ENCODE measurements around the gene STOML2. TPM values are rescaled to one million over a fixed set of nuclear protein-coding genes. Genes with fewer than 3 reads are reported as not detected.

STOML2 gene
- total and polyA plus RNA-seq, 4 donors: 50.3 to 116 (median 80.7) TPM

GRCh38 chr9:35114840-35115628 is 12.1 kb upstream of the STOML2 start:
- H3K4me1 ChIP-seq (ENCODE audit: control insufficient read depth in 5 of 5, insufficient read depth in 5 of 5, low read length in 5 of 5): peaks cover 14 to 46% (median 29%) of the 10 kb centered on the region in 5 donors
- peak; percentile 28 to 53 (median 45) for DNase-seq
- 7 to 10% methylated on average over 12 of the region's 12 CpGs for WGBS, 2 donors
- H3K9me3 ChIP-seq (ENCODE audit: control insufficient read depth in 4 of 4, insufficient read depth in 3 of 4, low read length in 3 of 4): no peaks in the 10 kb centered on the region
- no peak for ATAC-seq (ENCODE audit: insufficient read depth, low FRiP score)
- peak overlapping the region in 1 of 2 donors; percentile 85 for H3K9ac ChIP-seq (ENCODE audit: insufficient read depth in 1 of 2, low read length in 2 of 2)
- H3K27ac ChIP-seq (ENCODE audit: low read depth in 1 of 2, low read length in 1 of 2): peak overlapping the region; percentile 90 to 92
- no peaks in the 10 kb centered on the region for H3K27me3 ChIP-seq (ENCODE audit: control insufficient read depth in 3 of 3, insufficient read depth in 3 of 3, low read length in 2 of 3)
- peak overlapping the region; percentile 57 for H3K4me3 ChIP-seq
- no peak for TF ChIP-seq CTCF (IDR thresholded peaks at IDR 0.05; ENCODE audit: control extremely low read depth, extremely low read depth)
- H3K36me3 ChIP-seq (ENCODE audit: control insufficient read depth in 4 of 4, insufficient read depth in 4 of 4, low read length in 4 of 4): no peaks in the 10 kb centered on the region

DNA sequence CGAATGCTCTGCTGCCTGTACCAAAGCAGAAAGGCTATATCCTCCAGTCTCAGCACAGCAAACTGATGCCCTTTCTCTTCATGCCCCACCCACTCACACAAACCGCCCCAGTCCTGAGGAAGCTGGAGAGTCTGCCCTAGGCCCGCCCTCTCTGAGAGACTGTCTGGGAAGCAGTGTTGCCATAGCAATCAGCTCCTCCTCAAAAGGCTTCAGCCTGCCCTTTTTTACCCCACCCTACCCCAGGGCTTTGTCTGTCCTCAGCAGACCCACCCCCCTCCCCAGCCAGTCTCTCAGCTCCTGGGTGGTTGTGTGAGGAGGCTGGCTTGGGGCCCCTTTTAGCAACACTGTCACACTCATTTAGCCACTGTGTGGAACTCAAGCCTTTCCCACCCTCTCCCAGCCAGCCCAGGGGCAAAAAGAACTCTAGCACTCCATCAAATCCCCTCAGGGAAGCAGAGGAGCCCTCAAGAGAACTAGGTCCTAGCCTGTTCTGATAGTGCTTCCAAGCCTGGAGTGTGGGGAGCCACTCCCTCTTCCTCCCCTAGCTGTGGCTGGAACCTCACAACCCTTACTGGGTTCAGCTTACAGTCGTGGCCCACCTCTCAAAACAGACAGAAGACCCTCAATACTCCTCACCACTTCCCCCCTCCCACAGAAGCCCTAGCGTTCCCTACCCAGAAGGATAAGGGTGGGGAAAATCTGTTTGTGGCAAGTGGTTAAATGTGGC is 11.3 kb upstream of the STOML2 start:
- TF ChIP-seq CTCF (IDR thresholded peaks at IDR 0.05; ENCODE audit: control extremely low read depth, extremely low read depth): no peak
- ATAC-seq (ENCODE audit: insufficient read depth, low FRiP score) (peak; percentile 2), DNase-seq (peak; percentile 90 to 94 (median 93))
- Histone ChIP-seq H3K36me3 (ENCODE audit: control insufficient read depth in 4 of 4, insufficient read depth in 4 of 4, low read length in 4 of 4) (no peaks in the 10 kb centered on the region), H3K27me3 (ENCODE audit: control insufficient read depth in 3 of 3, insufficient read depth in 3 of 3, low read length in 2 of 3) (no peaks in the 10 kb centered on the region), H3K4me1 (ENCODE audit: control insufficient read depth in 5 of 5, insufficient read depth in 5 of 5, low read length in 5 of 5) (peaks cover 14 to 48% (median 32%) of the 10 kb centered on the region in 5 donors), H3K9ac (ENCODE audit: insufficient read depth in 1 of 2, low read length in 2 of 2) (peak overlapping the region in 1 of 2 donors; percentile 85), H3K27ac (ENCODE audit: low read depth in 1 of 2, low read length in 1 of 2) (peak overlapping the region; percentile 90 to 92), H3K9me3 (ENCODE audit: control insufficient read depth in 4 of 4, insufficient read depth in 3 of 4, low read length in 3 of 4) (no peaks in the 10 kb centered on the region), H3K4me3 (peak overlapping the region; percentile 57)
- 2 to 4% methylated on average over 5 of the region's 5 CpGs for WGBS, 2 donors

DNA sequence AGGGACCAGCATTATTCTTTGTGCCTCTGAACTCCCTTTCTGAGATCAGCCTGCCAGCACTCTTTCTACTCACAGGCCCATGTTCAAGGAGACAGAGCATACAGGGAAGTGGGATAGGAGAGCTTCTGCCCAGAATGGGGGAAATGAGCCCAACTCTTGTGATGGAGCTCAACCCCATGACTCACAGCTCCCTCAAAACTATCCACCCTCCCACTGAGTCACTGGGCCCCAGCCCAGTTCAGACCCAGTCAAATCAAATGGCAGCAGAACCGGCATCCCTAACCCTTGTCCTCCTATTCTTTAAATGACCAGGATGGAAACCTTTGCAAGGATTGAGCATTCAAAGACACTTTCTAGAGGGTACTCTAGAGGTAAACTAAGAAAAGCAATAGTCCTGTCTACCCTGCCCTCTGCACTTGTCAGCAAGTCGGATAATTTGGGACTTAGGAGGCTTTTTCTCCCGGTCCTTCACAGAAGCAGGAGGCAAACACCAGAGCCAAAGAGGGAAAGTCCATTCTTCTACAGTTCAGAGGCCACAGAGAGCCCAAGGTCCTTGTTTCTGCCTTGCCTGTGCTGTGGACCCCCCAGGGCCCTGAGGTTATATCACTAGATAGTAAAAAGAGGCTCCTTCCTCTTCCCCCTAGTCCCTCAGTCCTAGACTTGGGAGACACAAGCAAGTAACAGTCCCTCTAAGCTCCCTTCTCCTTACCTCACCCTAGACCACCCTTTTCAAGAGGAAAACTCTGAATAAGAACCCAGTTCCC is 9.5 kb upstream of the STOML2 start:
- Histone ChIP-seq H3K27me3 (ENCODE audit: control insufficient read depth in 3 of 3, insufficient read depth in 3 of 3, low read length in 2 of 3) (no peaks in the 10 kb centered on the region), H3K27ac (ENCODE audit: low read depth in 1 of 2, low read length in 1 of 2) (peak overlapping the region; percentile 62 to 90), H3K9ac (ENCODE audit: insufficient read depth in 1 of 2, low read length in 2 of 2) (peak overlapping the region in 1 of 2 donors; percentile 67), H3K4me1 (ENCODE audit: control insufficient read depth in 5 of 5, insufficient read depth in 5 of 5, low read length in 5 of 5) (peaks cover 14 to 48% (median 32%) of the 10 kb centered on the region in 5 donors), H3K36me3 (ENCODE audit: control insufficient read depth in 4 of 4, insufficient read depth in 4 of 4, low read length in 4 of 4) (peaks cover 0 to 9% (median 4%) of the 10 kb centered on the region in 4 donors), H3K9me3 (ENCODE audit: control insufficient read depth in 4 of 4, insufficient read depth in 3 of 4, low read length in 3 of 4) (no peaks in the 10 kb centered on the region), H3K4me3 (no peak overlapping the region)
- 81 to 87% methylated on average over 3 of the region's 3 CpGs for WGBS, 2 donors
- ATAC-seq (ENCODE audit: insufficient read depth, low FRiP score) (no peak), DNase-seq (no peak)
- no peak for TF ChIP-seq CTCF (IDR thresholded peaks at IDR 0.05; ENCODE audit: control extremely low read depth, extremely low read depth)
